ENCODE data around the gene LRP1.

DNA sequence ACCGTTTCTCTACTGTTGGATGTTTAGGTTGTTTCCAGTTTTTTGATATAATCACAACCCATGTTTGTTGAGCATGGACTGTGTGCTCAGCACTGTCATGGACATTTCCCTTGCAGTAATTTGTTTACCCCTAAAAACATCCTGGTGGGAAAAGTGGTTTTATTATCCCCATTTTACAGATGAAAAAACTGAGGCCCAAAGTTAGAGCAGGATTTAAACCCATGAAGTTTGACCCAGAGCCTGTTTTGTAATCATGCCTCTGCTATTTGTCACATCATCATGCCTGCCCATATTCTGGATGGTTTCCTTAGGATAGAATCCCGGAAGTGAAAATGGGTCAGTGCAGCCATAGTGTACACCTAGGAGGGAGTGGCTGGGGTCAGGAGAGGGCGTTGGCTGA, 36.2 kb downstream of the LRP1 start:
- TF ChIP-seq CTCF (conservative IDR thresholded peaks at IDR 0.05; ENCODE audit: low read depth, low read length) = no peak
- TF ChIP-seq EZH2 (IDR thresholded peaks at IDR 0.05; ENCODE audit: low read length, unreplicated experiment) = no peak
- TF ChIP-seq EZH2phosphoT487 (IDR thresholded peaks at IDR 0.05; ENCODE audit: borderline replicate concordance, low read length) = no peak
